ENCODE results near the gene PIK3AP1.

PIK3AP1 gene

DNA sequence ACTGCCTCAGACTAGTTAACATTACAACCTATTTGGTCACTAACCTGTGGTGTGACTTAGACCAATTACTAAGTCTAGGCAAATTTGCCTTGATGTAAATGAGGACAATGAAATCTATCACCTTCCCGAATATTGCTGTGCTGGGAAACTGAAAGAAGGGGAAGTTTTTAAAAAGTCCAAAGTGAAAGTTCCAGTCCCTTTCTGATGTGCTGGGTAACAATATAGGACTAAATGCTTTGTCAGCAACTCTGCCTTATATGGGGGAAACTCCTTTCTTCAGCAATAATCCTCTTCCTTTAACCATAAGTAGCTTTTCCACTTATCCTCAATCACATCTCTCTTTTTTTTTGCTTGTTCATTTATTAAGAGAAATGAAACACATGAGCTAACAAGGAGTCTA lies 3.9 kb downstream of the PIK3AP1 start:
- no peak overlapping the region for H3K27ac ChIP-seq (replicated peaks)
- DNase-seq (ENCODE audit: low read depth in 1 of 2, low spot score in 1 of 2) = no peak

DNA sequence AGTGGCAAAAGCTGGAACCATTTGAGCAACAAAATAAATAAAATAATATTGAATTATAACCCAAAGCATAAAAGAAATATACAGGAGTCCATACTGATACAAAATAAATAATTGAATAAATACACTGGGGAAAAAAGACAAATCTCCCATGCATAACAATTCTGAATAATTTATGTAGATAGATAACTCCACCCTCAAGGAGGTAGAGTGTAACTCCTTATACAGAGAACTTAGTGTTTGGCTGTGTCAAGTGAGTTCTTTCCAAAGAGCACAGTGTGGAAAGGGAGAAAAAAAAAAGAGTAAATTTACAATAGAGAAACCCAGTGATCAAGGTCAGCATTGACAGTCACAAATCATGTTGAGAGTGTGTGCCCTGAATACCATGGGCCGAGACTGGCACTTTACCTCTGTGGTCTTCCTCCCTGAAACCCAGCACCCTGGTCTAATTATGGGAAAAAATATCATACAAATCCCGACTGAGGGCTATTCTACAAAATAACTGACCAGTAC lies 5.5 kb downstream of the PIK3AP1 start:
- no peak for DNase-seq (ENCODE audit: low read depth in 1 of 2, low spot score in 1 of 2)
- H3K27ac ChIP-seq (replicated peaks) = no peak overlapping the region
- no peak overlapping the region for H3K4me3 ChIP-seq (replicated peaks; ENCODE audit: insufficient read depth, low read length)
- TF ChIP-seq SPI1 (IDR thresholded peaks at IDR 0.05; ENCODE audit: borderline replicate concordance, low read depth) = no peak
- H3K27me3 ChIP-seq (ENCODE audit: insufficient read depth, poor library complexity, severe bottlenecking) = no peaks in the 10 kb centered on the region

More for the DNA sequence above, 3.9 kb downstream of the PIK3AP1 start:
- no peak overlapping the region for H3K4me3 ChIP-seq (replicated peaks; ENCODE audit: insufficient read depth, low read length)
- TF ChIP-seq, protein P1, sequence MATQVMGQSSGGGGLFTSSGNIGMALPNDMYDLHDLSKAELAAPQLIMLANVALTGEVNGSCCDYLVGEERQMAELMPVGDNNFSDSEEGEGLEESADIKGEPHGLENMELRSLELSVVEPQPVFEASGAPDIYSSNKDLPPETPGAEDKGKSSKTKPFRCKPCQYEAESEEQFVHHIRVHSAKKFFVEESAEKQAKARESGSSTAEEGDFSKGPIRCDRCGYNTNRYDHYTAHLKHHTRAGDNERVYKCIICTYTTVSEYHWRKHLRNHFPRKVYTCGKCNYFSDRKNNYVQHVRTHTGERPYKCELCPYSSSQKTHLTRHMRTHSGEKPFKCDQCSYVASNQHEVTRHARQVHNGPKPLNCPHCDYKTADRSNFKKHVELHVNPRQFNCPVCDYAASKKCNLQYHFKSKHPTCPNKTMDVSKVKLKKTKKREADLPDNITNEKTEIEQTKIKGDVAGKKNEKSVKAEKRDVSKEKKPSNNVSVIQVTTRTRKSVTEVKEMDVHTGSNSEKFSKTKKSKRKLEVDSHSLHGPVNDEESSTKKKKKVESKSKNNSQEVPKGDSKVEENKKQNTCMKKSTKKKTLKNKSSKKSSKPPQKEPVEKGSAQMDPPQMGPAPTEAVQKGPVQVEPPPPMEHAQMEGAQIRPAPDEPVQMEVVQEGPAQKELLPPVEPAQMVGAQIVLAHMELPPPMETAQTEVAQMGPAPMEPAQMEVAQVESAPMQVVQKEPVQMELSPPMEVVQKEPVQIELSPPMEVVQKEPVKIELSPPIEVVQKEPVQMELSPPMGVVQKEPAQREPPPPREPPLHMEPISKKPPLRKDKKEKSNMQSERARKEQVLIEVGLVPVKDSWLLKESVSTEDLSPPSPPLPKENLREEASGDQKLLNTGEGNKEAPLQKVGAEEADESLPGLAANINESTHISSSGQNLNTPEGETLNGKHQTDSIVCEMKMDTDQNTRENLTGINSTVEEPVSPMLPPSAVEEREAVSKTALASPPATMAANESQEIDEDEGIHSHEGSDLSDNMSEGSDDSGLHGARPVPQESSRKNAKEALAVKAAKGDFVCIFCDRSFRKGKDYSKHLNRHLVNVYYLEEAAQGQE (IDR thresholded peaks at IDR 0.05; ENCODE audit: insufficient replicate concordance, low read depth) = no peak
- no peak for TF ChIP-seq SPI1 (IDR thresholded peaks at IDR 0.05; ENCODE audit: borderline replicate concordance, low read depth)
- TF ChIP-seq, protein P2, sequence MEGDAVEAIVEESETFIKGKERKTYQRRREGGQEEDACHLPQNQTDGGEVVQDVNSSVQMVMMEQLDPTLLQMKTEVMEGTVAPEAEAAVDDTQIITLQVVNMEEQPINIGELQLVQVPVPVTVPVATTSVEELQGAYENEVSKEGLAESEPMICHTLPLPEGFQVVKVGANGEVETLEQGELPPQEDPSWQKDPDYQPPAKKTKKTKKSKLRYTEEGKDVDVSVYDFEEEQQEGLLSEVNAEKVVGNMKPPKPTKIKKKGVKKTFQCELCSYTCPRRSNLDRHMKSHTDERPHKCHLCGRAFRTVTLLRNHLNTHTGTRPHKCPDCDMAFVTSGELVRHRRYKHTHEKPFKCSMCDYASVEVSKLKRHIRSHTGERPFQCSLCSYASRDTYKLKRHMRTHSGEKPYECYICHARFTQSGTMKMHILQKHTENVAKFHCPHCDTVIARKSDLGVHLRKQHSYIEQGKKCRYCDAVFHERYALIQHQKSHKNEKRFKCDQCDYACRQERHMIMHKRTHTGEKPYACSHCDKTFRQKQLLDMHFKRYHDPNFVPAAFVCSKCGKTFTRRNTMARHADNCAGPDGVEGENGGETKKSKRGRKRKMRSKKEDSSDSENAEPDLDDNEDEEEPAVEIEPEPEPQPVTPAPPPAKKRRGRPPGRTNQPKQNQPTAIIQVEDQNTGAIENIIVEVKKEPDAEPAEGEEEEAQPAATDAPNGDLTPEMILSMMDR (IDR thresholded peaks at IDR 0.05; ENCODE audit: insufficient read depth, low read length) = no peak
- TF ChIP-seq GABPA (IDR thresholded peaks at IDR 0.05; ENCODE audit: low read depth) = no peak
- TF ChIP-seq POLR2AphosphoS5 (IDR thresholded peaks at IDR 0.05; ENCODE audit: low read depth) = no peak
- H3K27me3 ChIP-seq (ENCODE audit: insufficient read depth, poor library complexity, severe bottlenecking) = no peaks in the 10 kb centered on the region

DNA sequence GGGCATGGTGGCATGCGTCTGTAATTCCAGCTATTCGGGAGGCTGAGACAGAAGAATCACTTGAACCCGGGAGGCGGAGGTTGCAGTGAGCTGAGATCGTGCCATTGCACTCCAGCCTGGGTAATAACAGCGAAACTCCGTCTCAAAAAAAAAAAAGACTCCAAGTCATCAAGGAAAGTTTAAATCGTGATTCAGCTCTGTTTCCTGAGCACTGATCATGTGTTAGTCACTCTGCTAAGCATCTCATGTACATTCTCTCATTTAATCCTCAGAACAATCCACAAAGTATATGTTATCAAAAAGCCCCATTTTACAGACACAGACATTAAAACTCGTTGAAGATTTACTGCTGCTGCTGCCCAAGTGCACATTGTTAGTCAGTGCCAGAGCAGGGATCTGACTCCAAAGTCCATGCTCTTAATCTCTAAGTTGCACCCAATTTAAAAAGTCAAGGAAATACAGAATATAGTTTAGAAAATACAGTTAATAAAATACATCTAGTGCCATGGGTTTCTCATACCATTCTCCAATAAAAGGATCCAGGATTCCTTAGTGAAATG lies 6.2 kb downstream of the PIK3AP1 start:
- Histone ChIP-seq H3K27ac (replicated peaks) (no peak overlapping the region), H3K4me3 (replicated peaks; ENCODE audit: insufficient read depth, low read length) (no peak overlapping the region), H3K27me3 (ENCODE audit: insufficient read depth, poor library complexity, severe bottlenecking) (no peaks in the 10 kb centered on the region)
- TF ChIP-seq GABPA (IDR thresholded peaks at IDR 0.05; ENCODE audit: low read depth) (no peak), POLR2AphosphoS5 (IDR thresholded peaks at IDR 0.05; ENCODE audit: low read depth) (no peak), SPI1 (IDR thresholded peaks at IDR 0.05; ENCODE audit: borderline replicate concordance, low read depth) (no peak)
- TF ChIP-seq, protein P1 (IDR thresholded peaks at IDR 0.05; ENCODE audit: insufficient replicate concordance, low read depth) = no peak
- TF ChIP-seq, protein P2 (IDR thresholded peaks at IDR 0.05; ENCODE audit: insufficient read depth, low read length) = no peak
- no peak for DNase-seq (ENCODE audit: low read depth in 1 of 2, low spot score in 1 of 2)

DNA sequence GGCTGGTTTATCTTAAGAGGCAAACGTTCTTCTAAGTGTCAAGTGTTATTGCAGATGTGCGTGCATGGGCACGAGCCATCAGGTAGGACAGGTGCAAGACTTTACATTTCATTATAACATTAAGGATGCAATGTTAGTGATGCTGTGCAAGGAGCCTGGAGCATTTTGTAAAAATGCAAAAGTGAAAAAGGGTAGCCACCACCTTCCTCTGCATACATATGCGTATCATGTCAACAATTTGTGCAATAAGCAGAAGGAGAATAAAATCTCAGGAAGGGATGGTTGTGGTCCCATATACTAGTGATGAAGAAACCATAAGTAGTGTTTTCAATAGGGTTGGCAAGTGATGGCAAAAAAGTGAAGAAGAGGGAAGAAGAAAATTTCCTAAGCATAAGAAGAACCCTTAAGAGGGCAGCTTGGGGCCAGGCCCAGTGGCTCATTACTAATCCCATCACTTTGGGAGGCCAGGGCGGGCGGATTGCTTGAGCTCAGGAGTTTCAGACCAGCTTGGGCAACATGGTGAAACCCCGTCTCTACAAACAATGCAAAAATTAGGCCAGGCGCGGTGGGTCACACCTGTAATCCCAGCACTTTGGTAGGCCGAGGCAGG lies 7.5 kb downstream of the PIK3AP1 start:
- Histone ChIP-seq H3K27ac (replicated peaks) (no peak overlapping the region), H3K27me3 (ENCODE audit: insufficient read depth, poor library complexity, severe bottlenecking) (no peaks in the 10 kb centered on the region), H3K4me3 (replicated peaks; ENCODE audit: insufficient read depth, low read length) (no peak overlapping the region)
- no peak for DNase-seq (ENCODE audit: low read depth in 1 of 2, low spot score in 1 of 2)
- TF ChIP-seq POLR2AphosphoS5 (IDR thresholded peaks at IDR 0.05; ENCODE audit: low read depth) (no peak), SPI1 (IDR thresholded peaks at IDR 0.05; ENCODE audit: borderline replicate concordance, low read depth) (no peak), GABPA (IDR thresholded peaks at IDR 0.05; ENCODE audit: low read depth) (no peak)
- TF ChIP-seq, protein P1 (IDR thresholded peaks at IDR 0.05; ENCODE audit: insufficient replicate concordance, low read depth) = no peak
- TF ChIP-seq, protein P2 (IDR thresholded peaks at IDR 0.05; ENCODE audit: insufficient read depth, low read length) = no peak
